ENCODE data around the gene TENT5D. TPM values are rescaled to one million over a fixed set of nuclear protein-coding genes. Genes with fewer than 3 reads are reported as not detected.
"Not testable (repeated sequence)": the region's sequence is repeated elsewhere in the genome, so short reads cannot be mapped to it uniquely, and the experiment has no call there.

The TENT5D gene
- total RNA-seq = not detected

- Mint-ChIP-seq H3K36me3 (ENCODE audit: low read depth) (no peaks in the 10 kb centered on the region), H3K27ac (no peak within 1 kb of the TSS), H3K4me3 (no peak within 1 kb of the TSS), H3K4me1 (no peaks in the 10 kb centered on the region), H3K27me3 (no peaks in the 10 kb centered on the region), H3K9me3 (peaks cover 8% of the 10 kb centered on the region)
- ATAC-seq (replicated peaks) = no peak
These were observed at the start of gene TENT5D for GRCh38 chrX:80420147-80420546. TENT5D (plus strand) TSS chrX:80420447; CDS start chrX:80442540, 22,093 bp downstream.

- H3K9me3 Mint-ChIP-seq; H3K27me3 Mint-ChIP-seq; H3K4me1 Mint-ChIP-seq; H3K27ac Mint-ChIP-seq; H3K4me3 Mint-ChIP-seq; ATAC-seq (replicated peaks); H3K36me3 Mint-ChIP-seq (ENCODE audit: low read depth): not testable (repeated sequence)
These were observed 34.6 kb upstream of the TENT5D start for GRCh38 chrX:80385651-80386050.

DNA sequence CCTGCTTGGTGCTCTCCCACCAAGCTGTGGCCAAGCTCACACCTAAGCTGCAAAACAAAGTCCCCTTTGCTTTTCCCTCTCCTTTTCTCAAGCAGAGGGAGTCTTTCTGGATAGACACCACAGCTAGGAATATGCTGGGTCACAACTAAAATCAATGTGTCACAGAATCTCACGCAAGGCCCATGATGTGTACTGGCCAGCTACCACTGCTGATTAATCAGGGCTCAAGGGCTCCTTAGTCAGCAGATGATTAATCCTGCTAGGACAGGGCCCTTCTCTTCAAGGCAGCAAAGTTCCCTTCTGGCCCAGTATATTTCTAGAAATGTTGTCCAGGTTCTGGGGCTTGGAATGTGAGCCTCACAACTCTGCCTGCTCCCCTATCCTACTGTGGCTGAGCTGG is 32.0 kb upstream of the TENT5D start:
- H3K36me3 Mint-ChIP-seq (ENCODE audit: low read depth) = no peaks in the 10 kb centered on the region

GRCh38 chrX:80412042-80412441 is 8.2 kb upstream of the TENT5D start:
- H3K36me3 Mint-ChIP-seq (ENCODE audit: low read depth) = no peaks in the 10 kb centered on the region
- no peak overlapping the region for H3K4me3 Mint-ChIP-seq
- H3K9me3 Mint-ChIP-seq = peaks cover 7% of the 10 kb centered on the region
- no peaks in the 10 kb centered on the region for H3K4me1 Mint-ChIP-seq
- no peak for ATAC-seq (replicated peaks)
- H3K27me3 Mint-ChIP-seq = no peaks in the 10 kb centered on the region
- no peak overlapping the region for H3K27ac Mint-ChIP-seq

More for the DNA sequence above, 32.0 kb upstream of the TENT5D start:
- H3K9me3 Mint-ChIP-seq = no peaks in the 10 kb centered on the region
- no peak for ATAC-seq (replicated peaks)
- no peaks in the 10 kb centered on the region for H3K4me1 Mint-ChIP-seq
- H3K4me3 Mint-ChIP-seq = no peak overlapping the region
- no peak overlapping the region for H3K27ac Mint-ChIP-seq
- H3K27me3 Mint-ChIP-seq = no peaks in the 10 kb centered on the region

- H3K27me3 Mint-ChIP-seq = peaks cover 3% of the 10 kb centered on the region
- ATAC-seq (replicated peaks) = no peak
- H3K9me3 Mint-ChIP-seq = peaks cover 3% of the 10 kb centered on the region
- H3K27ac Mint-ChIP-seq = no peak overlapping the region
- no peaks in the 10 kb centered on the region for H3K4me1 Mint-ChIP-seq
- no peak overlapping the region for H3K4me3 Mint-ChIP-seq
- H3K36me3 Mint-ChIP-seq (ENCODE audit: low read depth) = no peaks in the 10 kb centered on the region
These were observed 2.8 kb downstream of the TENT5D start for GRCh38 chrX:80423000-80423399.

DNA sequence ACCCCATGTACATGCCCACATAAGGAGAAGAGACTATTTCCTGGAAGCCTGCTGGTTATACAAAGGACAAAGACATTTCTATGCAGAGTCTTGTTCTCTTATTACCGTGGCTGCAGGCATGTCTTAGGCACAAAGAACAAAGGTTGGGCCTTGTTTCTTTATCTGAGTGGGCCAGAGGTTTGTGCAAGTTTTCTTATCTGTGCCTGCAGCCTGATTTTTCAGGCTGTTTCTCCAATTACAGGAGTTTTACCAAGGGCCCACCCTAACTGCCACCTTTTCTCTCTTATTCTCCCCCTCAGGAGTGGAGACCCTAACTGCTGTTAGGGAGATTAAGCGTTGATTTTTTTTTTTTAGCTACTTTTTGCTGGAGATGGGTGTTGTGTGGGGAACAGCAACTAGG is 3.5 kb downstream of the TENT5D start:
- Mint-ChIP-seq H3K27me3 (peaks cover 3% of the 10 kb centered on the region), H3K4me1 (no peaks in the 10 kb centered on the region), H3K9me3 (peaks cover 3% of the 10 kb centered on the region), H3K27ac (no peak overlapping the region), H3K4me3 (no peak overlapping the region), H3K36me3 (ENCODE audit: low read depth) (no peaks in the 10 kb centered on the region)
- no peak for ATAC-seq (replicated peaks)

GRCh38 chrX:80430826-80431504 is 10.7 kb downstream of the TENT5D start:
- no peaks in the 10 kb centered on the region for H3K4me1 Mint-ChIP-seq
- no peaks in the 10 kb centered on the region for H3K36me3 Mint-ChIP-seq (ENCODE audit: low read depth)
- H3K27me3 Mint-ChIP-seq = peaks cover 3% of the 10 kb centered on the region
- H3K27ac Mint-ChIP-seq = no peak overlapping the region
- H3K4me3 Mint-ChIP-seq = no peak overlapping the region
- peaks cover 3% of the 10 kb centered on the region for H3K9me3 Mint-ChIP-seq
- no peak for ATAC-seq (replicated peaks)

- ATAC-seq (replicated peaks) = no peak
- Mint-ChIP-seq H3K36me3 (ENCODE audit: low read depth) (no peaks in the 10 kb centered on the region), H3K27ac (no peak overlapping the region), H3K4me1 (no peaks in the 10 kb centered on the region), H3K27me3 (peaks cover 3% of the 10 kb centered on the region), H3K9me3 (peaks cover 3% of the 10 kb centered on the region), H3K4me3 (no peak overlapping the region)
These were observed 11.2 kb downstream of the TENT5D start for GRCh38 chrX:80431505-80431832.

DNA sequence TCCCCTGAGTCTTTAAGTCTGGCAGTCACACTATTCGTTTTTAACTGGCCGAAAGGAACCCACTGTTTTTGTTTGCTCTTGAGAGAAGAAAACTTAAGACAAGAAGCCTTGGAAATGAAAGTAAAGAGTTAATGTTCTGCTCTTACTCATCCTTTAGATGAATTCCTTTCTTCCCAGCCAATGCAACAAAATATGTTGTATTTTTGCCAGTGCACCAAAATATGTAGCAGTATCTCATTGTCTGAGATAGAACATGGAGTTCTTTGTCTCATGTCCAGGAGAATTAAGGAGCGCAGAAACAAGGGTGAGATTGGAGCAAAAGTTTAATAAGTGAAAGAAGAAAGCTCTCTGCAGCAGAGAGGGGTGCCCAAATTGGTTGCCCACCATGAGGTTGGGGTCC is 12.2 kb downstream of the TENT5D start:
- H3K9me3 Mint-ChIP-seq = no peaks in the 10 kb centered on the region
- H3K36me3 Mint-ChIP-seq (ENCODE audit: low read depth) = no peaks in the 10 kb centered on the region
- no peak for ATAC-seq (replicated peaks)
- no peak overlapping the region for H3K4me3 Mint-ChIP-seq
- no peak overlapping the region for H3K27ac Mint-ChIP-seq
- H3K27me3 Mint-ChIP-seq = no peaks in the 10 kb centered on the region
- H3K4me1 Mint-ChIP-seq = no peaks in the 10 kb centered on the region

GRCh38 chrX:80432863-80433262 is 12.6 kb downstream of the TENT5D start:
- Mint-ChIP-seq H3K27me3 (no peaks in the 10 kb centered on the region), H3K9me3 (no peaks in the 10 kb centered on the region), H3K4me1 (no peaks in the 10 kb centered on the region), H3K4me3 (no peak overlapping the region), H3K27ac (no peak overlapping the region), H3K36me3 (ENCODE audit: low read depth) (no peaks in the 10 kb centered on the region)
- ATAC-seq (replicated peaks) = no peak

DNA sequence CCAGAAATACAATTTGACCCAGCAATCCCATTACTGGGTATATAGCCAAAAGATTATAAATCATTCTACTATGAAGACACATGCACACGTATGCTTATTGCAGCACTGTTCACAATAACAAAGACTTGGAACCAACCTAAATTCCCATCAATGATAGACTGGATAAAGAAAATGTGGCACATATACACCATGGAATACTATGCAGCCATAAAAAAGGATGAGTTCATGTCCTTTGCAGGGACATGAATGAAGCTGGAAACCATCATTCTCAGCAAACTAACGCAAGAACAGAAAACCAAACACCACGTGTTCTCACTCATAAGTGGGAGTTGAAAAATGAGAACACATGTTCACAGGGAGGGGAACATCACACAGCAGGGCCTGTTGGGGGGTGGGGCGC is 47.9 kb downstream of the TENT5D start:
- not testable (repeated sequence) for H3K36me3 Mint-ChIP-seq (ENCODE audit: low read depth); H3K27me3 Mint-ChIP-seq; H3K4me3 Mint-ChIP-seq; ATAC-seq (replicated peaks); H3K4me1 Mint-ChIP-seq; H3K27ac Mint-ChIP-seq; H3K9me3 Mint-ChIP-seq

DNA sequence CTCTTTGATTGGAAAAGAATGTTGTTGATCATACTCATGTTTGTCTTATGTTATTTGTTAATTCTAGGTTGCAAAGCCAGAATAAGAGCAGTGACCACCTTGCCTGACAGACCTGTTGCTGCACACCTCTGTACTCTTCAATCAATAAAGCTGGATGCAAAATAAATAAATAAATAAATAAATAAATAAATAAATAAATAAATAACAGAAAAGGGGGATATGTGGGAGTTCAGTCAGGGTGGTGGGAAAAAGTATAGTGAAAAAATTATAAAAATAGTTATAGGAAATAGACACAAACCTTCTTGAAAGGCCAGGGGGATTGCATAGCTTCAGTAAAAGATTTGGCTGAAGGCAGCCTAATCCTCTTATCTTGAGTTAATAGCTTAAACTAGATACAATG is 51.3 kb downstream of the TENT5D start:
- Mint-ChIP-seq H3K27me3 (no peaks in the 10 kb centered on the region), H3K36me3 (ENCODE audit: low read depth) (no peaks in the 10 kb centered on the region), H3K9me3 (peaks cover 3% of the 10 kb centered on the region), H3K4me3 (no peak overlapping the region), H3K27ac (no peak overlapping the region), H3K4me1 (no peaks in the 10 kb centered on the region)
- ATAC-seq (replicated peaks) = no peak

DNA sequence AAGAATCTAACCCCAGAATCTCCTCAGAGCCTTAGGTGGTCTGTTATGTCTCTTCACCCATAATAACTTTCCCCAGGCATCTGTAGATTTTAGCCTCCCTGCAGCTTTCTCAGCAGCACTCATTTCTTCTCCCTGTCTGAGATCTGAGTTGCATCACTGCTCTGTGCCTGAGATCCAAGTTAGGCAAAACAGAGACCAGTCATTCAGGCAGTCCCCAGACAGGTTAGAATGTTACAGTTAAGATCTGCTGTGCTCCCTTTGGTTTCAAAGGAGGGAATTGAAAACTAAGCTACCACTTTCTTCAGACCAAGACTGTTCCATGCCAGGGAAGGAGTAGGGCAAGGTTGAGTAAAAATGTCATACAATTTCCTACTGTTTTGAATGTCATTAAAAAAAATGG is 65.3 kb downstream of the TENT5D start:
- no peak overlapping the region for H3K27ac Mint-ChIP-seq
- no peaks in the 10 kb centered on the region for H3K36me3 Mint-ChIP-seq (ENCODE audit: low read depth)
- no peaks in the 10 kb centered on the region for H3K9me3 Mint-ChIP-seq

DNA sequence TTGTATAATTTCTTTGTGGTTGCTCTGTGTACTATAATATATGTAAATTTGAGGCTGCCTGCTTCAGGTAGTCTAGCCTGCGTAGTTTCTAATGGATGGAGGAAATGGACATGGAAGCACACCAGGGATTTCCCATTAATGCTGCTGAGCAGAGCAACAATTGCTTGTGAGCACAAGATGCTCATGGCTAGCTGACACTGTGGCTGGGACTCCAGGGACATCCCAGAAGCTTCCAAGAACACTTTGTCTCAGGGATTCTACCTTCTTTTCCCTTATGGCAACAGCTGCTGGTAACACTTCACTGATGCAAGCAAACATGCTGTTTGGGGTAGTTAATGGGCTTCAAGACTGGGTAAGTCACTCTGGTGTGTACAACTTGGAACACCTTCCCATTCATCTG is 66.1 kb downstream of the TENT5D start:
- Mint-ChIP-seq H3K4me1 (no peaks in the 10 kb centered on the region), H3K9me3 (no peaks in the 10 kb centered on the region), H3K4me3 (no peak overlapping the region), H3K27ac (no peak overlapping the region), H3K36me3 (ENCODE audit: low read depth) (no peaks in the 10 kb centered on the region), H3K27me3 (no peaks in the 10 kb centered on the region)
- no peak for ATAC-seq (replicated peaks)

More for the DNA sequence above, 65.3 kb downstream of the TENT5D start:
- H3K4me3 Mint-ChIP-seq = no peak overlapping the region
- ATAC-seq (replicated peaks) = no peak
- H3K27me3 Mint-ChIP-seq = no peaks in the 10 kb centered on the region
- H3K4me1 Mint-ChIP-seq = no peaks in the 10 kb centered on the region

GRCh38 chrX:80489166-80489565 is 68.9 kb downstream of the TENT5D start:
- no peaks in the 10 kb centered on the region for H3K9me3 Mint-ChIP-seq
- no peak overlapping the region for H3K27ac Mint-ChIP-seq
- no peak for ATAC-seq (replicated peaks)
- no peaks in the 10 kb centered on the region for H3K36me3 Mint-ChIP-seq (ENCODE audit: low read depth)
- no peak overlapping the region for H3K4me3 Mint-ChIP-seq
- no peaks in the 10 kb centered on the region for H3K4me1 Mint-ChIP-seq
- no peaks in the 10 kb centered on the region for H3K27me3 Mint-ChIP-seq

Data from activated T-helper 17 cell treated with anti-CD3 and anti-CD28 coated beads, Interleukin-2, amount 50 U/mL, for 72 hours (primary cell).